Naive B cell (primary cell): ENCODE results near the gene HOMER2. TPM values are rescaled to one million over a fixed set of nuclear protein-coding genes. Genes with fewer than 3 reads are reported as not detected.

ENCODE experiments used
- ATAC-seq, 2 donors: fragments of 150-1000 bp; cut with Tn5 transposase; 2 replicates each; pipeline ENCODE4 v1.10.0; 2021; ENCODE audit warnings: low read depth in 2 of 2, mild to moderate bottlenecking in 2 of 2, moderate library complexity in 2 of 2
- DNase-seq: peaks from one replicate; pipeline ENCODE4 v3.0.0; 2022
- H3K27ac Mint-ChIP-seq, 6 donors: one replicate each; pipeline ENCODE4 v1.8.0; 2020 to 2022; ENCODE audit warnings: mild to moderate bottlenecking in 6 of 6, mixed read lengths in 6 of 6, moderate library complexity in 5 of 6, inconsistent platforms in 2 of 6
- H3K27me3 Mint-ChIP-seq, 3 donors: one replicate each; pipeline ENCODE4 v1.8.0; 2021 to 2022; ENCODE audit warnings: mixed read lengths in 3 of 3, mild to moderate bottlenecking in 1 of 3
- H3K36me3 Mint-ChIP-seq, 2 donors: one replicate each; pipeline ENCODE4 v1.8.0; 2020 to 2022; ENCODE audit warnings: mixed read lengths in 2 of 2, inconsistent platforms in 1 of 2, mild to moderate bottlenecking in 1 of 2
- H3K4me1 Mint-ChIP-seq, 3 donors: one replicate each; pipeline ENCODE4 v1.8.0; 2020 to 2022; ENCODE audit warnings: mixed read lengths in 3 of 3, inconsistent platforms in 1 of 3, mild to moderate bottlenecking in 1 of 3, moderate library complexity in 1 of 3
- H3K4me3 Mint-ChIP-seq, 8 donors: one replicate each; pipeline ENCODE4 v1.8.0; 2020 to 2022; ENCODE audit warnings: mild to moderate bottlenecking in 8 of 8, mixed read lengths in 8 of 8, moderate library complexity in 8 of 8, inconsistent platforms in 2 of 8
- H3K9me3 Mint-ChIP-seq, 7 donors: one replicate each; pipeline ENCODE4 v1.8.0; 2020 to 2022; ENCODE audit warnings: mixed read lengths in 7 of 7, mild to moderate bottlenecking in 5 of 7, inconsistent platforms in 2 of 7, moderate library complexity in 1 of 7
- polyA plus RNA-seq, 6 donors: library from polyadenylated mRNA; unstranded; fragments of 300-500 nt; fragmentation: Illumina TruSeq; gene quantifications; one replicate each; pipeline ENCODE4 v1.2.3, GENCODE V29; 2021; ENCODE audit warnings: low read depth in 6 of 6

HOMER2 gene
- polyA plus RNA-seq, 6 donors from 2014 or later, result 3.0 to 11.6 (median 6.2) TPM

- ATAC-seq (no peak), DNase-seq (no peak)
- no peak overlapping the region for H3K4me3 Mint-ChIP-seq
- H3K36me3 Mint-ChIP-seq, result no peaks in the 10 kb centered on the region
- H3K27me3 Mint-ChIP-seq, result no peaks in the 10 kb centered on the region
- H3K27ac Mint-ChIP-seq, result no peak overlapping the region
- H3K4me1 Mint-ChIP-seq, result peaks cover 0 to 3% (median 0%) of the 10 kb centered on the region in 3 donors
- no peaks in the 10 kb centered on the region for H3K9me3 Mint-ChIP-seq
Observed at GRCh38 chr15:82917249-82917648, 35.3 kb downstream of the HOMER2 start.

- no peaks in the 10 kb centered on the region for H3K9me3 Mint-ChIP-seq
- ATAC-seq, result no peak
- no peaks in the 10 kb centered on the region for H3K36me3 Mint-ChIP-seq
- no peak overlapping the region for H3K4me3 Mint-ChIP-seq
- H3K27me3 Mint-ChIP-seq, result no peaks in the 10 kb centered on the region
- DNase-seq, result no peak
- peaks cover 0 to 2% (median 0%) of the 10 kb centered on the region in 3 donors for H3K4me1 Mint-ChIP-seq
- H3K27ac Mint-ChIP-seq, result peak overlapping the region in 1 of 6 donors; percentile 34
Observed at GRCh38 chr15:82916161-82916952, 36.2 kb downstream of the HOMER2 start.

- ATAC-seq, result no peak
- DNase-seq, result no peak
- Mint-ChIP-seq H3K27me3 (no peaks in the 10 kb centered on the region), H3K36me3 (peaks cover 0 to 2% of the 10 kb centered on the region in 2 donors), H3K4me1 (no peaks in the 10 kb centered on the region), H3K27ac (no peak overlapping the region), H3K4me3 (no peak overlapping the region), H3K9me3 (peaks cover 2 to 14% (median 2%) of the 10 kb centered on the region in 7 donors)
Observed at GRCh38 chr15:82914396-82914795, 38.1 kb downstream of the HOMER2 start.

GRCh38 chr15:82911458-82911857 is 41.1 kb downstream of the HOMER2 start:
- Mint-ChIP-seq H3K9me3 (peaks cover 9 to 36% (median 24%) of the 10 kb centered on the region in 7 donors), H3K27me3 (no peaks in the 10 kb centered on the region), H3K4me1 (no peaks in the 10 kb centered on the region), H3K36me3 (peaks cover 0 to 21% of the 10 kb centered on the region in 2 donors), H3K4me3 (no peak overlapping the region), H3K27ac (no peak overlapping the region)
- ATAC-seq (no peak), DNase-seq (no peak)

GRCh38 chr15:82910721-82911120 is 41.8 kb downstream of the HOMER2 start:
- H3K27me3 Mint-ChIP-seq, result no peaks in the 10 kb centered on the region
- H3K27ac Mint-ChIP-seq, result peak overlapping the region in 1 of 6 donors; percentile 78
- DNase-seq, result no peak
- H3K4me3 Mint-ChIP-seq, result no peak overlapping the region
- H3K36me3 Mint-ChIP-seq, result peaks cover 0 to 21% of the 10 kb centered on the region in 2 donors
- no peaks in the 10 kb centered on the region for H3K4me1 Mint-ChIP-seq
- no peak for ATAC-seq
- H3K9me3 Mint-ChIP-seq, result peaks cover 9 to 36% (median 24%) of the 10 kb centered on the region in 7 donors

- no peak overlapping the region for H3K4me3 Mint-ChIP-seq
- H3K4me1 Mint-ChIP-seq, result no peaks in the 10 kb centered on the region
- no peak for ATAC-seq
Observed at GRCh38 chr15:82909080-82909815, 43.3 kb downstream of the HOMER2 start.

GRCh38 chr15:82907350-82907749 is 45.2 kb downstream of the HOMER2 start:
- no peak for DNase-seq
- Mint-ChIP-seq H3K4me3 (peak overlapping the region in 1 of 8 donors; percentile 10), H3K27me3 (peaks cover 0 to 4% (median 0%) of the 10 kb centered on the region in 3 donors), H3K36me3 (peaks cover 0 to 21% of the 10 kb centered on the region in 2 donors), H3K4me1 (no peaks in the 10 kb centered on the region), H3K27ac (no peak overlapping the region), H3K9me3 (peaks cover 9 to 36% (median 24%) of the 10 kb centered on the region in 7 donors)
- ATAC-seq, result no peak

More at GRCh38 chr15:82909080-82909815, 43.3 kb downstream of the HOMER2 start:
- H3K27ac Mint-ChIP-seq, result no peak overlapping the region
- peaks cover 0 to 21% of the 10 kb centered on the region in 2 donors for H3K36me3 Mint-ChIP-seq
- DNase-seq, result no peak
- peaks cover 0 to 2% (median 0%) of the 10 kb centered on the region in 3 donors for H3K27me3 Mint-ChIP-seq
- H3K9me3 Mint-ChIP-seq, result peaks cover 9 to 36% (median 24%) of the 10 kb centered on the region in 7 donors

- ATAC-seq, result no peak
- peaks cover 0 to 2% (median 0%) of the 10 kb centered on the region in 3 donors for H3K4me1 Mint-ChIP-seq
- no peak overlapping the region for H3K27ac Mint-ChIP-seq
- H3K36me3 Mint-ChIP-seq, result peaks cover 0 to 21% of the 10 kb centered on the region in 2 donors
- H3K4me3 Mint-ChIP-seq, result peak overlapping the region in 1 of 8 donors; percentile 18
- H3K27me3 Mint-ChIP-seq, result peaks cover 0 to 4% (median 0%) of the 10 kb centered on the region in 3 donors
- peaks cover 9 to 29% (median 19%) of the 10 kb centered on the region in 7 donors for H3K9me3 Mint-ChIP-seq
- no peak for DNase-seq
Observed at GRCh38 chr15:82904574-82904973, 47.9 kb downstream of the HOMER2 start.

GRCh38 chr15:82903511-82903910 is 49.0 kb downstream of the HOMER2 start:
- Mint-ChIP-seq H3K4me3 (no peak overlapping the region), H3K36me3 (peaks cover 0 to 10% of the 10 kb centered on the region in 2 donors), H3K27me3 (peaks cover 0 to 4% (median 0%) of the 10 kb centered on the region in 3 donors), H3K27ac (no peak overlapping the region), H3K9me3 (peaks cover 0 to 18% (median 8%) of the 10 kb centered on the region in 7 donors), H3K4me1 (peaks cover 0 to 2% (median 0%) of the 10 kb centered on the region in 3 donors)
- no peak for ATAC-seq
- DNase-seq, result no peak

GRCh38 chr15:82901114-82901805 is 51.3 kb downstream of the HOMER2 start:
- ATAC-seq (no peak), DNase-seq (no peak)
- peaks cover 0 to 2% (median 0%) of the 10 kb centered on the region in 3 donors for H3K4me1 Mint-ChIP-seq
- H3K4me3 Mint-ChIP-seq, result no peak overlapping the region
- peaks cover 0 to 4% (median 0%) of the 10 kb centered on the region in 3 donors for H3K27me3 Mint-ChIP-seq
- H3K27ac Mint-ChIP-seq, result peak overlapping the region in 1 of 6 donors; percentile 56
- H3K36me3 Mint-ChIP-seq, result no peaks in the 10 kb centered on the region
- no peaks in the 10 kb centered on the region for H3K9me3 Mint-ChIP-seq

- DNase-seq (no peak), ATAC-seq (no peak)
- no peak overlapping the region for H3K4me3 Mint-ChIP-seq
- H3K36me3 Mint-ChIP-seq, result no peaks in the 10 kb centered on the region
- no peaks in the 10 kb centered on the region for H3K9me3 Mint-ChIP-seq
- H3K27ac Mint-ChIP-seq, result no peak overlapping the region
- H3K4me1 Mint-ChIP-seq, result peaks cover 0 to 6% (median 4%) of the 10 kb centered on the region in 3 donors
- peaks cover 0 to 4% (median 0%) of the 10 kb centered on the region in 3 donors for H3K27me3 Mint-ChIP-seq
Observed at GRCh38 chr15:82900511-82901060, 51.9 kb downstream of the HOMER2 start.

- no peaks in the 10 kb centered on the region for H3K36me3 Mint-ChIP-seq
Observed at GRCh38 chr15:82898961-82899360, 53.6 kb downstream of the HOMER2 start.

GRCh38 chr15:82895983-82896382 is 56.5 kb downstream of the HOMER2 start:
- H3K4me1 Mint-ChIP-seq, result peaks cover 0 to 4% (median 4%) of the 10 kb centered on the region in 3 donors
- ATAC-seq (no peak), DNase-seq (no peak)
- peak overlapping the region in 1 of 6 donors; percentile 89 for H3K27ac Mint-ChIP-seq
- peak overlapping the region in 1 of 8 donors; percentile 56 for H3K4me3 Mint-ChIP-seq
- no peaks in the 10 kb centered on the region for H3K36me3 Mint-ChIP-seq
- no peaks in the 10 kb centered on the region for H3K9me3 Mint-ChIP-seq
- no peaks in the 10 kb centered on the region for H3K27me3 Mint-ChIP-seq

More at GRCh38 chr15:82898961-82899360, 53.6 kb downstream of the HOMER2 start:
- H3K27me3 Mint-ChIP-seq, result no peaks in the 10 kb centered on the region
- no peak overlapping the region for H3K4me3 Mint-ChIP-seq
- ATAC-seq (no peak), DNase-seq (no peak)
- H3K27ac Mint-ChIP-seq, result no peak overlapping the region
- no peaks in the 10 kb centered on the region for H3K9me3 Mint-ChIP-seq
- H3K4me1 Mint-ChIP-seq, result peaks cover 0 to 6% (median 4%) of the 10 kb centered on the region in 3 donors
